ENCODE results near the gene NPPA. TPM values are rescaled to one million over a fixed set of nuclear protein-coding genes. Genes with fewer than 3 reads are reported as not detected.

The NPPA gene
- total and polyA plus RNA-seq, 9 of the 15 experiments (the other 6 are each of a cell fraction or from before 2014, with no cell fraction given): not detected

DNA sequence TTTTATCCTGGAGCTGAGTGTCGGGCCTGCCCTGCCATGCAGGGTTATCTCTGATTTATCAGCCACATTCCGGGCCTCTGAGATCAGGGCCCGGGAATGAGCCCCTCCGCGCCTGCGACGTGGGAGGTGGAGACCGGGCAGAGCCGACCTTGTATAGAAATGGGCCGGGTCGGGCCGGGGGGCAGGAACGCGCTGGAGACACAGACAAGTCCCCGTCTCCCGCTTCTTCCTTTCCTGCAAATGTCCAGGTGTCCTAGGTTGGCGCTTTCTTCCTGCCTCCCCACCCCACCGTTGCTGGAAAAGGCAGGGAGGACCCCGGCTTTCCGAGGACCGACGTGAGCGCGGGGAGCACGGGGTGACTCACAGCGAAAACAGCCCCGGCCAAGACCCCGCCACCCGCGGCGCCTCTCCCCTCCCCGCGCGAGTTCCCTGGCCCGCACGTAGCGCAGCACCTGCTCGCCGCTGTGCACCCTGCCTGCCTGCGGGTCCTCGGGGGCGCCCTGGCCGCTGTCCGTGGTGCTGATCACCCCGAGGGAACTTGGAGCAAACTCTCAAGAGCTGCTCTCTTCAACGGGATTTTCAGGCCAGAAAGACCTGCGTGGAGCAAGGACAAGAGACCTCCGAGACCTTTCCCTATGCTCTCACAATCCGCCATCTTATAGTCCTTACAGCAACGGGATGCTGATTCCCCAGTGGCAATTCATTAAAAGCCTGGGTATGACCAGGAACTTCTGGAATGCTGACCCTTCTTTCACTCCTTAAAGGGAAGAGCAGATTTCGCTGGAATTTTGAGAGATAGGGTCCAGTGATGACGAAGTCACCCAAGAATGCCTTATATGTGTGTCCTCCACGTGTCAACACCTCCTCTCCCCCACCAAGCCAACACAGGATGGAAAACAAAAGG is 11.6 kb upstream of the NPPA start (continued):
- TF ChIP-seq, protein P1, sequence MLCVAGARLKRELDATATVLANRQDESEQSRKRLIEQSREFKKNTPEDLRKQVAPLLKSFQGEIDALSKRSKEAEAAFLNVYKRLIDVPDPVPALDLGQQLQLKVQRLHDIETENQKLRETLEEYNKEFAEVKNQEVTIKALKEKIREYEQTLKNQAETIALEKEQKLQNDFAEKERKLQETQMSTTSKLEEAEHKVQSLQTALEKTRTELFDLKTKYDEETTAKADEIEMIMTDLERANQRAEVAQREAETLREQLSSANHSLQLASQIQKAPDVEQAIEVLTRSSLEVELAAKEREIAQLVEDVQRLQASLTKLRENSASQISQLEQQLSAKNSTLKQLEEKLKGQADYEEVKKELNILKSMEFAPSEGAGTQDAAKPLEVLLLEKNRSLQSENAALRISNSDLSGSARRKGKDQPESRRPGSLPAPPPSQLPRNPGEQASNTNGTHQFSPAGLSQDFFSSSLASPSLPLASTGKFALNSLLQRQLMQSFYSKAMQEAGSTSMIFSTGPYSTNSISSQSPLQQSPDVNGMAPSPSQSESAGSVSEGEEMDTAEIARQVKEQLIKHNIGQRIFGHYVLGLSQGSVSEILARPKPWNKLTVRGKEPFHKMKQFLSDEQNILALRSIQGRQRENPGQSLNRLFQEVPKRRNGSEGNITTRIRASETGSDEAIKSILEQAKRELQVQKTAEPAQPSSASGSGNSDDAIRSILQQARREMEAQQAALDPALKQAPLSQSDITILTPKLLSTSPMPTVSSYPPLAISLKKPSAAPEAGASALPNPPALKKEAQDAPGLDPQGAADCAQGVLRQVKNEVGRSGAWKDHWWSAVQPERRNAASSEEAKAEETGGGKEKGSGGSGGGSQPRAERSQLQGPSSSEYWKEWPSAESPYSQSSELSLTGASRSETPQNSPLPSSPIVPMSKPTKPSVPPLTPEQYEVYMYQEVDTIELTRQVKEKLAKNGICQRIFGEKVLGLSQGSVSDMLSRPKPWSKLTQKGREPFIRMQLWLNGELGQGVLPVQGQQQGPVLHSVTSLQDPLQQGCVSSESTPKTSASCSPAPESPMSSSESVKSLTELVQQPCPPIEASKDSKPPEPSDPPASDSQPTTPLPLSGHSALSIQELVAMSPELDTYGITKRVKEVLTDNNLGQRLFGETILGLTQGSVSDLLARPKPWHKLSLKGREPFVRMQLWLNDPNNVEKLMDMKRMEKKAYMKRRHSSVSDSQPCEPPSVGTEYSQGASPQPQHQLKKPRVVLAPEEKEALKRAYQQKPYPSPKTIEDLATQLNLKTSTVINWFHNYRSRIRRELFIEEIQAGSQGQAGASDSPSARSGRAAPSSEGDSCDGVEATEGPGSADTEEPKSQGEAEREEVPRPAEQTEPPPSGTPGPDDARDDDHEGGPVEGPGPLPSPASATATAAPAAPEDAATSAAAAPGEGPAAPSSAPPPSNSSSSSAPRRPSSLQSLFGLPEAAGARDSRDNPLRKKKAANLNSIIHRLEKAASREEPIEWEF (CRISPR knock-in tag; IDR thresholded peaks at IDR 0.05): no peak
- no peak for TF ChIP-seq CREB1 (IDR thresholded peaks at IDR 0.05)
- TF ChIP-seq CREB1 (CRISPR knock-in tag; IDR thresholded peaks at IDR 0.05): peak; percentile 87
- no peak; the same call in 1 of the 2 replicates for TF ChIP-seq NCOA6 (IDR thresholded peaks at IDR 0.05)
- no peak for TF ChIP-seq CBX8 (IDR thresholded peaks at IDR 0.05; ENCODE audit: borderline replicate concordance, extremely low read depth, low read depth, low read length, poor library complexity, severe bottlenecking)
- TF ChIP-seq, protein P2, sequence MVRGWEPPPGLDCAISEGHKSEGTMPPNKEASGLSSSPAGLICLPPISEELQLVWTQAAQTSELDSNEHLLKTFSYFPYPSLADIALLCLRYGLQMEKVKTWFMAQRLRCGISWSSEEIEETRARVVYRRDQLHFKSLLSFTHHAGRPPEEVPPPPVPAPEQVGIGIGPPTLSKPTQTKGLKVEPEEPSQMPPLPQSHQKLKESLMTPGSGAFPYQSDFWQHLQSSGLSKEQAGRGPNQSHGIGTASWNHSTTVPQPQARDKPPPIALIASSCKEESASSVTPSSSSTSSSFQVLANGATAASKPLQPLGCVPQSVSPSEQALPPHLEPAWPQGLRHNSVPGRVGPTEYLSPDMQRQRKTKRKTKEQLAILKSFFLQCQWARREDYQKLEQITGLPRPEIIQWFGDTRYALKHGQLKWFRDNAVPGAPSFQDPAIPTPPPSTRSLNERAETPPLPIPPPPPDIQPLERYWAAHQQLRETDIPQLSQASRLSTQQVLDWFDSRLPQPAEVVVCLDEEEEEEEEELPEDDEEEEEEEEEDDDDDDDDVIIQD (CRISPR knock-in tag; IDR thresholded peaks at IDR 0.05): no peak
- TF ChIP-seq MBD2 (IDR thresholded peaks at IDR 0.05; ENCODE audit: borderline replicate concordance, low read depth): no peak
- no peak for TF ChIP-seq KAT2B (IDR thresholded peaks at IDR 0.05; ENCODE audit: low read depth, low read length)
- TF ChIP-seq HMGN3 (IDR thresholded peaks at IDR 0.05; ENCODE audit: borderline replicate concordance, extremely low read depth, insufficient read length, low read depth, low read length): no peak
- no peak for TF ChIP-seq ARNT (IDR thresholded peaks at IDR 0.05)
- peak; percentile 27; the same call in 1 of the 2 replicates for TF ChIP-seq ZNF384 (IDR thresholded peaks at IDR 0.05; ENCODE audit: low read depth, low read length)
- TF ChIP-seq NFIC (IDR thresholded peaks at IDR 0.05): no peak; the same call in 1 of the 2 replicates
- no peak for TF ChIP-seq ZNF324 (CRISPR knock-in tag; IDR thresholded peaks at IDR 0.05)
- no peak for TF ChIP-seq CAMTA2 (CRISPR knock-in tag; conservative IDR thresholded peaks at IDR 0.05)
- TF ChIP-seq NUFIP1 (IDR thresholded peaks at IDR 0.05; ENCODE audit: partially characterized antibody): no peak
- TF ChIP-seq, protein P3, sequence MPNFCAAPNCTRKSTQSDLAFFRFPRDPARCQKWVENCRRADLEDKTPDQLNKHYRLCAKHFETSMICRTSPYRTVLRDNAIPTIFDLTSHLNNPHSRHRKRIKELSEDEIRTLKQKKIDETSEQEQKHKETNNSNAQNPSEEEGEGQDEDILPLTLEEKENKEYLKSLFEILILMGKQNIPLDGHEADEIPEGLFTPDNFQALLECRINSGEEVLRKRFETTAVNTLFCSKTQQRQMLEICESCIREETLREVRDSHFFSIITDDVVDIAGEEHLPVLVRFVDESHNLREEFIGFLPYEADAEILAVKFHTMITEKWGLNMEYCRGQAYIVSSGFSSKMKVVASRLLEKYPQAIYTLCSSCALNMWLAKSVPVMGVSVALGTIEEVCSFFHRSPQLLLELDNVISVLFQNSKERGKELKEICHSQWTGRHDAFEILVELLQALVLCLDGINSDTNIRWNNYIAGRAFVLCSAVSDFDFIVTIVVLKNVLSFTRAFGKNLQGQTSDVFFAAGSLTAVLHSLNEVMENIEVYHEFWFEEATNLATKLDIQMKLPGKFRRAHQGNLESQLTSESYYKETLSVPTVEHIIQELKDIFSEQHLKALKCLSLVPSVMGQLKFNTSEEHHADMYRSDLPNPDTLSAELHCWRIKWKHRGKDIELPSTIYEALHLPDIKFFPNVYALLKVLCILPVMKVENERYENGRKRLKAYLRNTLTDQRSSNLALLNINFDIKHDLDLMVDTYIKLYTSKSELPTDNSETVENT (CRISPR knock-in tag; IDR thresholded peaks at IDR 0.05): no peak
- TF ChIP-seq, protein P4, sequence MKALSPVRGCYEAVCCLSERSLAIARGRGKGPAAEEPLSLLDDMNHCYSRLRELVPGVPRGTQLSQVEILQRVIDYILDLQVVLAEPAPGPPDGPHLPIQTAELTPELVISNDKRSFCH (CRISPR knock-in tag; IDR thresholded peaks at IDR 0.05): no peak
- TF ChIP-seq, protein P4 (tag; IDR thresholded peaks at IDR 0.05): no peak
- TF ChIP-seq NFXL1 (CRISPR knock-in tag; IDR thresholded peaks at IDR 0.05): no peak

Data from K562 (cell line).